Spleen (tissue), 11 donors: Measurements from ENCODE around the gene PCDHB14. TPM values are rescaled to one million over a fixed set of nuclear protein-coding genes. Genes with fewer than 3 reads are reported as not detected.

Source experiments
- DNase-seq: peaks from one replicate; pipeline ENCODE4 v3.0.0-alpha.2; 2020
- H3K27ac ChIP-seq, 8 donors: fragments of 200-600 bp; sonication (generic) in 7 of 8; 1 replicate in 4 of 8; 2 replicates in 4 of 8; pipeline versions ENCODE4 v1.5.0 to v1.8.0; 2016 to 2021; ENCODE audit warnings: inconsistent platforms in 4 of 8, mild to moderate bottlenecking in 4 of 8, moderate library complexity in 1 of 8
- H3K27me3 ChIP-seq, 7 donors: fragments of 200-600 bp; sonication (generic) in 6 of 7; replicated peaks in 1 of 7; 1 replicate in 4 of 7; 2 replicates in 3 of 7; pipeline versions ENCODE4 v1.5.0 to v1.8.0; 2016 to 2021; ENCODE audit warnings: inconsistent platforms in 3 of 7, mild to moderate bottlenecking in 1 of 7
- H3K36me3 ChIP-seq, 6 donors: fragments of 200-600 bp; sonication (generic) in 5 of 6; 1 replicate in 4 of 6; 2 replicates in 2 of 6; pipeline versions ENCODE4 v1.5.0 to v1.8.0; 2016 to 2021; ENCODE audit warnings: inconsistent platforms in 2 of 6
- H3K4me1 ChIP-seq, 6 donors: fragments of 200-600 bp; sonication (generic) in 5 of 6; 1 replicate in 3 of 6; 2 replicates in 3 of 6; pipeline versions ENCODE4 v1.5.0 to v1.8.0; 2016 to 2021; ENCODE audit warnings: inconsistent platforms in 3 of 6
- H3K4me3 ChIP-seq, 8 donors: fragments of 200-600 bp; sonication (generic) in 7 of 8; 1 replicate in 4 of 8; 2 replicates in 4 of 8; pipeline versions ENCODE4 v1.5.0 to v1.8.0; 2016 to 2021; ENCODE audit warnings: inconsistent platforms in 4 of 8, mild to moderate bottlenecking in 4 of 8, moderate library complexity in 2 of 8
- H3K9me3 ChIP-seq, 8 donors: fragments of 200-600 bp; sonication (generic) in 7 of 8; 1 replicate in 4 of 8; 2 replicates in 4 of 8; pipeline versions ENCODE4 v1.5.0 to v1.8.0; 2016 to 2021; ENCODE audit warnings: inconsistent platforms in 4 of 8
- WGBS, 5 donors: extraction: QIAGEN DNeasy Blood & Tissue Kit in 3 of 5; methylation state at CpG; one replicate each; pipeline versions ENCODE4 v1.1.5 to v1.1.7; 2013 to 2018; 5-methylcytosine and 5-hydroxymethylcytosine counted together
- intact Hi-C: fragments of 100-400 bp; cut with DNase I; formaldehyde crosslinking; loops from one replicate; pipeline ENCODE4 v1.15.0; 2023; ENCODE audit warnings: low total_unique reads
- polyA plus RNA-seq, 3 donors: library from polyadenylated mRNA; stranded (reverse); fragments of 200-250 nt; gene quantifications; one replicate each; pipeline ENCODE4 v1.2.1, GENCODE V29; 2013
- total RNA-seq, 7 donors: library from RNA; depleted of rRNA in 3 of 7; stranded (reverse); fragments of >200 nt in 3 of 7; fragmentation: NEBNext Ultra II Directional in 4 of 7; extraction: Animal tissue kit (Norgen Biotek cat#: 25700) in 4 of 7; gene quantifications; one replicate each; pipeline versions ENCODE4 v1.1.0 to v1.2.1, GENCODE V29; 2016 to 2021
- TF ChIP-seq, protein P1 (sequence below), 11 experiments: fragments of 200-600 bp in 7 of 11; fragments of 450-650 bp in 4 of 11; sonication (generic) in 4 of 11; IDR thresholded peaks in 8 of 11; conservative IDR thresholded peaks in 3 of 11; 1 replicate in 7 of 11; 2 replicates in 4 of 11; pipeline versions ENCODE4 v1.4.0 to v1.8.0; 2016 to 2021; ENCODE audit warnings: antibody characterized with exemption in 11 of 11, inconsistent platforms in 4 of 11, mild to moderate bottlenecking in 1 of 11
- donor health status: healthy with polysubstance abuse.
- donor health status: DM: no; HTN: no; CAD: no; lungs with moderate emphysema.
- donor health status: DM: no; HTN: no; CAD: no.
- donor health status: Bipolar disorder and iron deficiency.
- donor health status: healthy.
- donor health status: DM: no; HTN: no; CAD: no.
- donor health status: DM: yes; HTN: yes; CAD: no.

Gene PCDHB14
- total and polyA plus RNA-seq, 10 donors, result 0.27 to 5.9 (median 2.4) TPM

DNA sequence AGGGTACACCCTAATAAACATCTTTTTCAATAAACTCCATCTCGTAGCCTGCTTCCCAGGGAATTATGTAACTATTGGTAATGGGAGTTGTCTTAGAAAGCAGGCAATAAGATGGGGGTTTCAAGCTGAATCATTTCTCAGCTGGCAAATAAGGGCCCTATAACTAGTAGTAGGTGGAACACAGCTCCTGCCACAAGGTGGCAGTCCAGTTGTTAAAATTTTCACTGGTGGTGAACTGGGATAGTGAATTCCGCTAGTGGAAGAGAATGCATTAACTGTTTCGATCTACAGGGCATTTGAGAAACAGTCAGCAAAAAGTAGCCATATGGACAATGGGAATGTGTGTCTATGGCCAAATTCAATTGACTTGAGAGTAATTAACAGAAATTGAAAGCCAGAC, 49.8 kb downstream of the PCDHB14 start:
- H3K27me3 ChIP-seq, result no peaks in the 10 kb centered on the region
- no peak overlapping the region for H3K27ac ChIP-seq
- peaks cover 0 to 12% (median 0%) of the 10 kb centered on the region in 6 donors for H3K36me3 ChIP-seq
- WGBS, 5 donors, result 55 to 79% (median 65%) methylated on average over 3 of the region's 3 CpGs
- peaks cover 46 to 100% (median 98%) of the 10 kb centered on the region in 8 donors for H3K9me3 ChIP-seq
- no peak for DNase-seq
- TF ChIP-seq, protein P1, sequence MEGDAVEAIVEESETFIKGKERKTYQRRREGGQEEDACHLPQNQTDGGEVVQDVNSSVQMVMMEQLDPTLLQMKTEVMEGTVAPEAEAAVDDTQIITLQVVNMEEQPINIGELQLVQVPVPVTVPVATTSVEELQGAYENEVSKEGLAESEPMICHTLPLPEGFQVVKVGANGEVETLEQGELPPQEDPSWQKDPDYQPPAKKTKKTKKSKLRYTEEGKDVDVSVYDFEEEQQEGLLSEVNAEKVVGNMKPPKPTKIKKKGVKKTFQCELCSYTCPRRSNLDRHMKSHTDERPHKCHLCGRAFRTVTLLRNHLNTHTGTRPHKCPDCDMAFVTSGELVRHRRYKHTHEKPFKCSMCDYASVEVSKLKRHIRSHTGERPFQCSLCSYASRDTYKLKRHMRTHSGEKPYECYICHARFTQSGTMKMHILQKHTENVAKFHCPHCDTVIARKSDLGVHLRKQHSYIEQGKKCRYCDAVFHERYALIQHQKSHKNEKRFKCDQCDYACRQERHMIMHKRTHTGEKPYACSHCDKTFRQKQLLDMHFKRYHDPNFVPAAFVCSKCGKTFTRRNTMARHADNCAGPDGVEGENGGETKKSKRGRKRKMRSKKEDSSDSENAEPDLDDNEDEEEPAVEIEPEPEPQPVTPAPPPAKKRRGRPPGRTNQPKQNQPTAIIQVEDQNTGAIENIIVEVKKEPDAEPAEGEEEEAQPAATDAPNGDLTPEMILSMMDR (IDR thresholded peaks at IDR 0.05 in 8 of 11, conservative IDR thresholded peaks at IDR 0.05 in 3 of 11), result no peak
- no peak overlapping the region for H3K4me3 ChIP-seq
- intact Hi-C loops, result no loop called here
- H3K4me1 ChIP-seq, result no peaks in the 10 kb centered on the region

Other genes starting within 250 kb of the PCDHB14 start
Only the 30 nearest of the 36 such genes appear.
- not detected for gene PCDHB1, start 172.0 kb upstream of the PCDHB14 start, total RNA-seq
- gene PCDHB1, start 172.0 kb upstream of the PCDHB14 start, polyA plus RNA-seq, result not detected
- gene PCDHB2, start 128.7 kb upstream of the PCDHB14 start, total RNA-seq, result 1 to 10 TPM in 6 of 7 donors, under 1 TPM in 1; 0.98 to 2.0 (median 1.5) TPM
- under 1 TPM; 0.12 to 0.29 (median 0.13) TPM for gene PCDHB2, start 128.7 kb upstream of the PCDHB14 start, polyA plus RNA-seq
- gene PCDHB3, start 122.9 kb upstream of the PCDHB14 start, total RNA-seq, result 1 to 10 TPM in 4 of 7 donors, under 1 TPM in 3; 0.34 to 3.1 (median 1.1) TPM
- under 1 TPM in 2 of 3 donors, not detected in 1; 0.08 to 0.26 TPM for gene PCDHB3, start 122.9 kb upstream of the PCDHB14 start, polyA plus RNA-seq
- gene PCDHB4, start 101.5 kb upstream of the PCDHB14 start, total RNA-seq, result 1 to 10 TPM in 5 of 7 donors, under 1 TPM in 2; 0.77 to 2.6 (median 1.6) TPM
- gene PCDHB4, start 101.5 kb upstream of the PCDHB14 start, polyA plus RNA-seq, result under 1 TPM; 0.09 to 0.32 (median 0.24) TPM
- 1 to 10 TPM in 6 of 7 donors, under 1 TPM in 1; 0.81 to 3.4 (median 1.6) TPM for gene PCDHB5, start 88.1 kb upstream of the PCDHB14 start, total RNA-seq
- under 1 TPM; 0.20 to 0.33 (median 0.32) TPM for gene PCDHB5, start 88.1 kb upstream of the PCDHB14 start, polyA plus RNA-seq
- 1 to 10 TPM in 2 of 7 donors, under 1 TPM in 5; 0.20 to 1.1 (median 0.66) TPM for gene PCDHB6, start 73.3 kb upstream of the PCDHB14 start, total RNA-seq
- gene PCDHB6, start 73.3 kb upstream of the PCDHB14 start, polyA plus RNA-seq, result under 1 TPM; 0.02 to 0.13 (median 0.07) TPM
- 1 to 10 TPM in 4 of 7 donors, under 1 TPM in 3; 0.51 to 1.6 (median 1.3) TPM for gene PCDHB7, start 50.7 kb upstream of the PCDHB14 start, total RNA-seq
- under 1 TPM in 2 of 3 donors, not detected in 1; 0.08 to 0.16 TPM for gene PCDHB7, start 50.7 kb upstream of the PCDHB14 start, polyA plus RNA-seq
- 1 to 10 TPM in 3 of 7 donors, under 1 TPM in 3, not detected in 1; 0.51 to 1.8 (median 1.0) TPM for gene PCDHB8, start 45.6 kb upstream of the PCDHB14 start, total RNA-seq
- gene PCDHB8, start 45.6 kb upstream of the PCDHB14 start, polyA plus RNA-seq, result under 1 TPM in 2 of 3 donors, not detected in 1; 0.03 to 0.10 TPM
- gene PCDHB16, start 41.0 kb upstream of the PCDHB14 start, total RNA-seq, result 1 to 10 TPM in 6 of 7 donors, under 1 TPM in 1; 0.54 to 2.1 (median 1.9) TPM
- gene PCDHB16, start 41.0 kb upstream of the PCDHB14 start, polyA plus RNA-seq, result under 1 TPM; 0.04 to 0.19 (median 0.14) TPM
- 1 to 10 TPM in 5 of 7 donors, under 1 TPM in 2; 0.40 to 4.9 (median 1.5) TPM for gene PCDHB9, start 36.2 kb upstream of the PCDHB14 start, total RNA-seq
- under 1 TPM; 0.06 to 0.19 (median 0.09) TPM for gene PCDHB9, start 36.2 kb upstream of the PCDHB14 start, polyA plus RNA-seq
- 1 to 10 TPM in 4 of 7 donors, under 1 TPM in 3; 0.74 to 2.7 (median 1.4) TPM for gene PCDHB10, start 31.0 kb upstream of the PCDHB14 start, total RNA-seq
- gene PCDHB10, start 31.0 kb upstream of the PCDHB14 start, polyA plus RNA-seq, result under 1 TPM; 0.09 to 0.26 (median 0.15) TPM
- gene PCDHB11, start 23.7 kb upstream of the PCDHB14 start, total RNA-seq, result 1 to 10 TPM in 5 of 7 donors, under 1 TPM in 2; 0.68 to 3.4 (median 1.2) TPM
- gene PCDHB11, start 23.7 kb upstream of the PCDHB14 start, polyA plus RNA-seq, result under 1 TPM; 0.07 to 0.19 (median 0.14) TPM
- 1 to 10 TPM; 1.1 to 2.4 (median 1.8) TPM for gene PCDHB12, start 14.6 kb upstream of the PCDHB14 start, total RNA-seq
- gene PCDHB12, start 14.6 kb upstream of the PCDHB14 start, polyA plus RNA-seq, result under 1 TPM; 0.11 to 0.16 (median 0.11) TPM
- gene PCDHB13, start 9.4 kb upstream of the PCDHB14 start, total RNA-seq, result 1 to 10 TPM; 1.4 to 6.8 (median 4.0) TPM
- under 1 TPM; 0.09 to 0.38 (median 0.12) TPM for gene PCDHB13, start 9.4 kb upstream of the PCDHB14 start, polyA plus RNA-seq
- 1 to 10 TPM; 1.7 to 5.6 (median 3.8) TPM for gene PCDHB15, start 22.1 kb downstream of the PCDHB14 start, total RNA-seq
- 1 to 10 TPM in 1 of 3 donors, under 1 TPM in 2; 0.42 to 1.1 (median 0.72) TPM for gene PCDHB15, start 22.1 kb downstream of the PCDHB14 start, polyA plus RNA-seq
- gene SLC25A2, start 80.7 kb downstream of the PCDHB14 start, total RNA-seq, result 1 to 10 TPM in 6 of 7 donors, under 1 TPM in 1; 0.57 to 3.0 (median 2.2) TPM
- under 1 TPM; 0.05 to 0.22 (median 0.07) TPM for gene SLC25A2, start 80.7 kb downstream of the PCDHB14 start, polyA plus RNA-seq
- gene TAF7, start 97.4 kb downstream of the PCDHB14 start, total RNA-seq, result 10 to 100 TPM; 67.6 to 80.6 (median 75.7) TPM
- gene TAF7, start 97.4 kb downstream of the PCDHB14 start, polyA plus RNA-seq, result 100 to 1,000 TPM in 2 of 3 donors, 10 to 100 TPM in 1; 91.1 to 112 (median 111) TPM
- gene PCDHGA1, start 107.2 kb downstream of the PCDHB14 start, total RNA-seq, result under 1 TPM in 6 of 7 donors, not detected in 1; 0.17 to 0.52 (median 0.36) TPM
- under 1 TPM; 0.04 to 0.06 (median 0.06) TPM for gene PCDHGA1, start 107.2 kb downstream of the PCDHB14 start, polyA plus RNA-seq
- 1 to 10 TPM in 6 of 7 donors, under 1 TPM in 1; 0.84 to 3.9 (median 1.8) TPM for gene PCDHGA2, start 115.4 kb downstream of the PCDHB14 start, total RNA-seq
- under 1 TPM; 0.04 to 0.19 (median 0.06) TPM for gene PCDHGA2, start 115.4 kb downstream of the PCDHB14 start, polyA plus RNA-seq
- 1 to 10 TPM in 5 of 7 donors, under 1 TPM in 2; 0.60 to 4.4 (median 2.1) TPM for gene PCDHGA3, start 120.5 kb downstream of the PCDHB14 start, total RNA-seq
- gene PCDHGA3, start 120.5 kb downstream of the PCDHB14 start, polyA plus RNA-seq, result under 1 TPM in 1 of 3 donors, not detected in 2; 0.22 TPM
- gene PCDHGB1, start 126.8 kb downstream of the PCDHB14 start, total RNA-seq, result 1 to 10 TPM in 6 of 7 donors, under 1 TPM in 1; 0.87 to 3.7 (median 1.6) TPM
- under 1 TPM in 2 of 3 donors, not detected in 1; 0.04 to 0.10 TPM for gene PCDHGB1, start 126.8 kb downstream of the PCDHB14 start, polyA plus RNA-seq
- gene PCDHGA4, start 131.7 kb downstream of the PCDHB14 start, total RNA-seq, result 1 to 10 TPM; 1.4 to 4.5 (median 2.7) TPM
- gene PCDHGA4, start 131.7 kb downstream of the PCDHB14 start, polyA plus RNA-seq, result under 1 TPM; 0.04 to 0.16 (median 0.05) TPM
- gene PCDHGB2, start 136.7 kb downstream of the PCDHB14 start, total RNA-seq, result 1 to 10 TPM; 1.7 to 4.5 (median 3.5) TPM
- under 1 TPM in 2 of 3 donors, not detected in 1; 0.09 to 0.22 TPM for gene PCDHGB2, start 136.7 kb downstream of the PCDHB14 start, polyA plus RNA-seq
- gene PCDHGA5, start 140.8 kb downstream of the PCDHB14 start, total RNA-seq, result 1 to 10 TPM; 1.4 to 3.1 (median 2.3) TPM
- under 1 TPM in 2 of 3 donors, not detected in 1; 0.04 to 0.22 TPM for gene PCDHGA5, start 140.8 kb downstream of the PCDHB14 start, polyA plus RNA-seq
- gene PCDHGB3, start 146.9 kb downstream of the PCDHB14 start, total RNA-seq, result 1 to 10 TPM; 1.3 to 5.0 (median 3.9) TPM
- under 1 TPM; 0.06 to 0.38 (median 0.09) TPM for gene PCDHGB3, start 146.9 kb downstream of the PCDHB14 start, polyA plus RNA-seq
- 1 to 10 TPM; 2.2 to 5.0 (median 4.2) TPM for gene PCDHGA6, start 150.5 kb downstream of the PCDHB14 start, total RNA-seq
- gene PCDHGA6, start 150.5 kb downstream of the PCDHB14 start, polyA plus RNA-seq, result under 1 TPM; 0.35 to 0.58 (median 0.54) TPM
- 1 to 10 TPM; 1.2 to 5.4 (median 2.0) TPM for gene PCDHGA7, start 159.4 kb downstream of the PCDHB14 start, total RNA-seq
- under 1 TPM; 0.18 to 0.29 (median 0.22) TPM for gene PCDHGA7, start 159.4 kb downstream of the PCDHB14 start, polyA plus RNA-seq
- 1 to 10 TPM; 1.6 to 3.9 (median 3.0) TPM for gene PCDHGB4, start 164.4 kb downstream of the PCDHB14 start, total RNA-seq
- gene PCDHGB4, start 164.4 kb downstream of the PCDHB14 start, polyA plus RNA-seq, result under 1 TPM; 0.02 to 0.29 (median 0.14) TPM
- 1 to 10 TPM in 6 of 7 donors, under 1 TPM in 1; 0.70 to 3.9 (median 2.1) TPM for gene PCDHGA8, start 169.3 kb downstream of the PCDHB14 start, total RNA-seq
- under 1 TPM in 2 of 3 donors, not detected in 1; 0.04 to 0.13 TPM for gene PCDHGA8, start 169.3 kb downstream of the PCDHB14 start, polyA plus RNA-seq
- gene PCDHGB5, start 174.6 kb downstream of the PCDHB14 start, total RNA-seq, result 1 to 10 TPM; 3.9 to 8.0 (median 5.6) TPM
- gene PCDHGB5, start 174.6 kb downstream of the PCDHB14 start, polyA plus RNA-seq, result under 1 TPM; 0.07 to 0.32 (median 0.17) TPM